Nephron progenitor cell (in vitro differentiated cells): Measurements from ENCODE around the gene CKM.

ENCODE experiments used
- DNase-seq: peaks from one replicate; pipeline ENCODE4 v3.0.0; 2021
- H3K27ac Mint-ChIP-seq: 2 replicates; pipeline ENCODE4 v1.8.0; 2021; ENCODE audit warnings: mild to moderate bottlenecking, moderate library complexity, mixed read lengths
- H3K27me3 Mint-ChIP-seq: 2 replicates; pipeline ENCODE4 v1.8.0; 2021; ENCODE audit warnings: mild to moderate bottlenecking, low read depth, mixed read lengths; ENCODE audit not compliant: poor library complexity
- H3K36me3 Mint-ChIP-seq: 2 replicates; pipeline ENCODE4 v1.8.0; 2021; ENCODE audit warnings: low read depth, mixed read lengths
- H3K4me1 Mint-ChIP-seq: 2 replicates; pipeline ENCODE4 v1.8.0; 2021; ENCODE audit warnings: mixed read lengths
- H3K4me3 Mint-ChIP-seq: 2 replicates; pipeline ENCODE4 v1.8.0; 2021; ENCODE audit warnings: mild to moderate bottlenecking, moderate library complexity, mixed read lengths
- H3K9me3 Mint-ChIP-seq: 2 replicates; pipeline ENCODE4 v1.8.0; 2021; ENCODE audit warnings: mild to moderate bottlenecking, moderate library complexity, mixed read lengths
- TF ChIP-seq, protein P1 (sequence below): fragments of 200-600 bp; sonication (generic); IDR thresholded peaks from 2 replicates; pipeline ENCODE4 v1.5.0; 2021; ENCODE audit warnings: antibody characterized with exemption

Gene CKM

GRCh38 chr19:45256836-45257235, 65.8 kb downstream of the CKM start:
- Mint-ChIP-seq H3K4me3 (no peak overlapping the region), H3K36me3 (peaks cover 5% of the 10 kb centered on the region), H3K9me3 (no peaks in the 10 kb centered on the region), H3K4me1 (peaks cover 38% of the 10 kb centered on the region), H3K27ac (no peak overlapping the region), H3K27me3 (no peaks in the 10 kb centered on the region)
- DNase-seq = no peak
- TF ChIP-seq, protein P1, sequence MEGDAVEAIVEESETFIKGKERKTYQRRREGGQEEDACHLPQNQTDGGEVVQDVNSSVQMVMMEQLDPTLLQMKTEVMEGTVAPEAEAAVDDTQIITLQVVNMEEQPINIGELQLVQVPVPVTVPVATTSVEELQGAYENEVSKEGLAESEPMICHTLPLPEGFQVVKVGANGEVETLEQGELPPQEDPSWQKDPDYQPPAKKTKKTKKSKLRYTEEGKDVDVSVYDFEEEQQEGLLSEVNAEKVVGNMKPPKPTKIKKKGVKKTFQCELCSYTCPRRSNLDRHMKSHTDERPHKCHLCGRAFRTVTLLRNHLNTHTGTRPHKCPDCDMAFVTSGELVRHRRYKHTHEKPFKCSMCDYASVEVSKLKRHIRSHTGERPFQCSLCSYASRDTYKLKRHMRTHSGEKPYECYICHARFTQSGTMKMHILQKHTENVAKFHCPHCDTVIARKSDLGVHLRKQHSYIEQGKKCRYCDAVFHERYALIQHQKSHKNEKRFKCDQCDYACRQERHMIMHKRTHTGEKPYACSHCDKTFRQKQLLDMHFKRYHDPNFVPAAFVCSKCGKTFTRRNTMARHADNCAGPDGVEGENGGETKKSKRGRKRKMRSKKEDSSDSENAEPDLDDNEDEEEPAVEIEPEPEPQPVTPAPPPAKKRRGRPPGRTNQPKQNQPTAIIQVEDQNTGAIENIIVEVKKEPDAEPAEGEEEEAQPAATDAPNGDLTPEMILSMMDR = no peak
